DND-41 (cell line): ENCODE results near the gene GREM2.

ENCODE experiments used
- ATAC-seq: fragments of 200-7000 bp; cut with Tn5 transposase; 3 replicates; pipeline ENCODE4 v1.9.1; 2021; ENCODE audit warnings: low read depth; ENCODE audit not compliant: insufficient read depth
- DNase-seq: peaks from one replicate; pipeline ENCODE4 v3.0.0-alpha.2; 2020
- H2AFZ ChIP-seq: 2 replicates; pipeline ENCODE4 v1.6.0; 2012; ENCODE audit warnings: low read depth, low read length
- H3K27ac ChIP-seq: 2 replicates; pipeline ENCODE4 v1.5.1; 2012; ENCODE audit warnings: low read length, inconsistent platforms
- H3K27me3 ChIP-seq: fragments of 200-600 bp; sonication (generic); 2 replicates; pipeline ENCODE4 v1.6.0; 2012; ENCODE audit warnings: low read length, mild to moderate bottlenecking, inconsistent platforms; ENCODE audit not compliant: insufficient read depth, poor library complexity
- H3K36me3 ChIP-seq: 2 replicates; pipeline ENCODE4 v1.5.1; 2012; ENCODE audit warnings: low read length, inconsistent platforms; ENCODE audit not compliant: insufficient read depth
- H3K4me1 ChIP-seq: 2 replicates; pipeline ENCODE4 v1.5.1; 2012; ENCODE audit warnings: mild to moderate bottlenecking, low read length; ENCODE audit not compliant: insufficient read depth
- H3K4me2 ChIP-seq: 2 replicates; pipeline ENCODE4 v1.6.0; 2012; ENCODE audit warnings: mild to moderate bottlenecking, moderate library complexity, low read length, inconsistent platforms; ENCODE audit not compliant: insufficient read depth
- H3K4me3 ChIP-seq, 2 experiments: fragments of 200-600 bp in 1 of 2; shearing (Covaris generic) in 1 of 2; 2 replicates each; pipeline ENCODE4 v1.5.1; 2012 to 2016; ENCODE audit warnings: inconsistent platforms in 2 of 2, low read length in 2 of 2, mild to moderate bottlenecking in 2 of 2, low read depth in 1 of 2, moderate library complexity in 1 of 2
- H3K79me2 ChIP-seq: 2 replicates; pipeline ENCODE4 v1.6.0; 2012; ENCODE audit warnings: low read length, inconsistent platforms; ENCODE audit not compliant: insufficient read depth
- H3K9ac ChIP-seq: 2 replicates; pipeline ENCODE4 v1.6.0; 2012; ENCODE audit warnings: low read depth, mild to moderate bottlenecking, inconsistent platforms, low read length, moderate library complexity
- H3K9me3 ChIP-seq: 2 replicates; pipeline ENCODE4 v1.5.1; 2012; ENCODE audit warnings: low read length, moderate library complexity, mild to moderate bottlenecking, inconsistent platforms; ENCODE audit not compliant: insufficient read depth, severe bottlenecking
- H4K20me1 ChIP-seq: 2 replicates; pipeline ENCODE4 v1.6.0; 2012; ENCODE audit warnings: low read length; ENCODE audit not compliant: insufficient read depth
- EZH2 ChIP-seq: IDR thresholded peaks from 3 replicates; pipeline ENCODE4 v1.6.1; 2012; ENCODE audit warnings: borderline replicate concordance, low read depth, mild to moderate bottlenecking, moderate library complexity, low read length, inconsistent platforms; ENCODE audit not compliant: severe bottlenecking
- TF ChIP-seq, protein P1 (sequence below): IDR thresholded peaks from 2 replicates; pipeline ENCODE4 v1.5.1; 2012; ENCODE audit warnings: borderline replicate concordance, low read length, moderate library complexity, mild to moderate bottlenecking; ENCODE audit not compliant: poor library complexity, severe bottlenecking; ENCODE audit errors: extremely low read depth

Gene GREM2

DNA sequence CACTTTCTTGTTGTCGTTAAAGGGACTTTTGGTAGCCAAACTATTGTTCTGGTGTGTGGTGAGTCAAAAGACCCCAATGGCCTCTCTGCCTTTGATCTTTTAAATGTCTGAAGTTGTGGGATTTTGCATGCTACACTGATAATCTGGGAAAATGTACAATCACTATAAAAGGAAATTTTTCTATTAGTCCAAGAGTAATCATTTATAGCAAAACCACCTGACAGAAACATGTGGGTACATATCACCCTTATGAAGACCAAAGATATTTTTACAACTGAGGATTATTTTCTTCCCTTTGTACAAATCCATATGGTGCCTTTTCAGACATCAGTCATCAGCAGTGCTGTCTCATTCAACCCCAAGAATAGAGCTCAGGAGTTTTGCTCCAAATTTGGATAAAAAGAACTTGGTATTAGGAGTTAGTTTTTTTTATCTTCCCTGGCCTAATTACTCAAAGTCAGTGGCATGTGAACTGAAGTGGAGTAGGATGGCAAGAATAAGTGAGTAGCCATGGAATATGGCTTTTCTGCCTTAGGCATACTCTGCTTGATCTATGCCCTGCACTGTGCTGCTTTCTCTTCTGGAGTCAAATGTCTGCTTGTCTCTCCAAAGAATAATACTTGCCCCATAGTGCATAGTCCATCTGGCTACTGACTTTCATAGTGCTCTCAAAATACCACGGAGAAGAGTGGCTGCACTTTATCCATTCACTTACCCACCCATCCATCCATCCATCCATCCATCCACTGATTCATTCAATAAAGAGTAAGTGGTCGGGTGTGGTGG, 13.5 kb downstream of the GREM2 start:
- no peaks in the 10 kb centered on the region for H4K20me1 ChIP-seq

DNA sequence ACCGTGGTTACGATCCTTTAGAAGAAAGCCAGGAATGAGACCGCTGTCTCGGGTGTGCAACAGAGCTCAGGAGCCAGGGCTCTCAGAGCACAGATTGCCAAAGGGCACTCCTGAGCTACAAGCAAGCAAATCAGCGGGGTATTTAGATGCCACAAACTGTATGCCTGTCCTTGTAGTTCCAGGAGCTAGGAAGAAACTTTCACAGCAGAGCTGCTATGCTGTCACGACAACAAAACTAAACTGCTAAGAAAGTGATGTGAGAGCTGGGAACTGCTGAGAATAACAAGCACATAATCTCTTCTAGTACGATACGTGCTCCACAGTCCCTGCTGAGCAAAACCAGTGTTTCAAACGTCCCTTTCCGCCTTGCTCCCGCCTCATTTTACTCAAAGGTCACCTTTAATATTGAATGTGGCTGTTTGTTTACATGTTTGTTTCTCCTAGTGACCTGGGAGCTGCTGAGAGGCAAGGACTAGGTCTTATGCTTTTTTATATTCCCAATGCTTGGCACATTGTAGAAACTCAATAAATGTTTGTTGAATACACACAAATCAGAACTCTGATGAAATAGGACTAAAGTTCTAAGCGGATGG, 14.7 kb downstream of the GREM2 start:
- Histone ChIP-seq H3K79me2 (no peaks in the 10 kb centered on the region), H4K20me1 (no peaks in the 10 kb centered on the region), H3K36me3 (no peaks in the 10 kb centered on the region), H3K4me3 (no peak overlapping the region), H3K4me2 (no peak overlapping the region), H3K9ac (no peak overlapping the region), H3K4me1 (no peaks in the 10 kb centered on the region), H3K27me3 (no peaks in the 10 kb centered on the region), H3K27ac (no peak overlapping the region), H2AFZ (no peak overlapping the region), H3K9me3 (no peaks in the 10 kb centered on the region)
- ATAC-seq (no peak), DNase-seq (no peak)
- TF ChIP-seq EZH2, result no peak
- TF ChIP-seq, protein P1, sequence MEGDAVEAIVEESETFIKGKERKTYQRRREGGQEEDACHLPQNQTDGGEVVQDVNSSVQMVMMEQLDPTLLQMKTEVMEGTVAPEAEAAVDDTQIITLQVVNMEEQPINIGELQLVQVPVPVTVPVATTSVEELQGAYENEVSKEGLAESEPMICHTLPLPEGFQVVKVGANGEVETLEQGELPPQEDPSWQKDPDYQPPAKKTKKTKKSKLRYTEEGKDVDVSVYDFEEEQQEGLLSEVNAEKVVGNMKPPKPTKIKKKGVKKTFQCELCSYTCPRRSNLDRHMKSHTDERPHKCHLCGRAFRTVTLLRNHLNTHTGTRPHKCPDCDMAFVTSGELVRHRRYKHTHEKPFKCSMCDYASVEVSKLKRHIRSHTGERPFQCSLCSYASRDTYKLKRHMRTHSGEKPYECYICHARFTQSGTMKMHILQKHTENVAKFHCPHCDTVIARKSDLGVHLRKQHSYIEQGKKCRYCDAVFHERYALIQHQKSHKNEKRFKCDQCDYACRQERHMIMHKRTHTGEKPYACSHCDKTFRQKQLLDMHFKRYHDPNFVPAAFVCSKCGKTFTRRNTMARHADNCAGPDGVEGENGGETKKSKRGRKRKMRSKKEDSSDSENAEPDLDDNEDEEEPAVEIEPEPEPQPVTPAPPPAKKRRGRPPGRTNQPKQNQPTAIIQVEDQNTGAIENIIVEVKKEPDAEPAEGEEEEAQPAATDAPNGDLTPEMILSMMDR, result no peak

More for the DNA sequence above, 13.5 kb downstream of the GREM2 start:
- H3K79me2 ChIP-seq, result no peaks in the 10 kb centered on the region
- no peaks in the 10 kb centered on the region for H3K4me1 ChIP-seq
- H3K9ac ChIP-seq, result no peak overlapping the region
- H3K27me3 ChIP-seq, result no peaks in the 10 kb centered on the region
- H3K4me3 ChIP-seq, result no peak overlapping the region
- no peak overlapping the region for H3K4me2 ChIP-seq
- H3K9me3 ChIP-seq, result no peaks in the 10 kb centered on the region
- H3K36me3 ChIP-seq, result no peaks in the 10 kb centered on the region
- H2AFZ ChIP-seq, result no peak overlapping the region
- ATAC-seq (no peak), DNase-seq (no peak)
- H3K27ac ChIP-seq, result no peak overlapping the region
- TF ChIP-seq, protein P1, result no peak
- TF ChIP-seq EZH2, result no peak

DNA sequence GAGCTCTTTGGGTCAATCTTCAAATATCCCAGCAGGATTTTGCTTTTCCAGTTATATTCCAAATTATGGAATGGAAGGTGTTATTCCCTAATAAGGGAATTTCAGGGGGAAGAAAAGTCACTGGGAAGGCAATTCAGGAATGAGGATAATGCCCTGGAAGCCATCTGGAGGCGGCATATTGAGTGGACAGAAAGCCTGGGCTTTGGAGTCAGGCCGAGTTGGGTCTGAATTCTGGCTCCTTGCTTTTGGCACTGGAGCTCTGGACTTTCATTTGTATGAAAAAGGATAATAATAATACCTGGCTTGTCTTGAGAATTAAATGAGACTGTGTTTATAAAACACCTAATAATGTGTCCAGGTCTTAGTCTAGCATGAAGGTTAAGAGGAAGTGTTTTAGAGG, 16.5 kb downstream of the GREM2 start:
- no peaks in the 10 kb centered on the region for H3K36me3 ChIP-seq
- no peaks in the 10 kb centered on the region for H3K9me3 ChIP-seq
- H3K4me3 ChIP-seq, result no peak overlapping the region
- no peaks in the 10 kb centered on the region for H3K79me2 ChIP-seq
- TF ChIP-seq, protein P1, result no peak
- TF ChIP-seq EZH2, result no peak
- ATAC-seq (no peak), DNase-seq (no peak)
- H4K20me1 ChIP-seq, result no peaks in the 10 kb centered on the region
- no peaks in the 10 kb centered on the region for H3K4me1 ChIP-seq
- no peak overlapping the region for H3K9ac ChIP-seq
- no peak overlapping the region for H3K4me2 ChIP-seq
- H3K27me3 ChIP-seq, result no peaks in the 10 kb centered on the region
- no peak overlapping the region for H2AFZ ChIP-seq
- no peak overlapping the region for H3K27ac ChIP-seq
